Endothelial cell (in vitro differentiated cells): ENCODE data around the gene TLE3. TPM values are rescaled to one million over a fixed set of nuclear protein-coding genes. Genes with fewer than 3 reads are reported as not detected.
A peak's percentile ranks its signal among the peaks of the same experiment; 100 is the strongest.

Experiments
- DNase-seq: peaks from one replicate; pipeline ENCODE4 v3.0.0; 2021; ENCODE audit warnings: low spot score
- H3K27ac Mint-ChIP-seq: one replicate; pipeline ENCODE4 v1.8.0; 2021; ENCODE audit warnings: mixed read lengths, inconsistent platforms; ENCODE audit not compliant: unreplicated experiment
- H3K27me3 Mint-ChIP-seq: one replicate; pipeline ENCODE4 v1.8.0; 2021; ENCODE audit warnings: mild to moderate bottlenecking, moderate library complexity, mixed read lengths, inconsistent platforms; ENCODE audit not compliant: unreplicated experiment
- H3K36me3 Mint-ChIP-seq: one replicate; pipeline ENCODE4 v1.8.0; 2021; ENCODE audit warnings: mild to moderate bottlenecking, low read depth, mixed read lengths, inconsistent platforms; ENCODE audit not compliant: unreplicated experiment
- H3K4me1 Mint-ChIP-seq: one replicate; pipeline ENCODE4 v1.8.0; 2021; ENCODE audit warnings: mild to moderate bottlenecking, mixed read lengths, inconsistent platforms; ENCODE audit not compliant: unreplicated experiment
- H3K4me3 Mint-ChIP-seq: one replicate; pipeline ENCODE4 v1.8.0; 2021; ENCODE audit warnings: mild to moderate bottlenecking, mixed read lengths, inconsistent platforms; ENCODE audit not compliant: unreplicated experiment
- H3K9me3 Mint-ChIP-seq: one replicate; pipeline ENCODE4 v1.8.0; 2021; ENCODE audit warnings: mixed read lengths, inconsistent platforms; ENCODE audit not compliant: unreplicated experiment
- total RNA-seq: library from RNA; stranded (reverse); fragmentation: NEBNext Ultra II Directional; extraction: Animal tissue kit (Norgen Biotek cat#: 25700); gene quantifications from one replicate; pipeline ENCODE4 v1.2.1, GENCODE V29; 2021; ENCODE audit not compliant: unreplicated experiment
- TF ChIP-seq, protein P1 (sequence below): fragments of 200-600 bp; sonication (generic); IDR thresholded peaks from one replicate; pipeline ENCODE4 v1.5.0; 2021; ENCODE audit warnings: antibody characterized with exemption; ENCODE audit not compliant: unreplicated experiment

TLE3 gene
- total RNA-seq, 1 donor from 2014 or later, result 80.8 TPM

DNA sequence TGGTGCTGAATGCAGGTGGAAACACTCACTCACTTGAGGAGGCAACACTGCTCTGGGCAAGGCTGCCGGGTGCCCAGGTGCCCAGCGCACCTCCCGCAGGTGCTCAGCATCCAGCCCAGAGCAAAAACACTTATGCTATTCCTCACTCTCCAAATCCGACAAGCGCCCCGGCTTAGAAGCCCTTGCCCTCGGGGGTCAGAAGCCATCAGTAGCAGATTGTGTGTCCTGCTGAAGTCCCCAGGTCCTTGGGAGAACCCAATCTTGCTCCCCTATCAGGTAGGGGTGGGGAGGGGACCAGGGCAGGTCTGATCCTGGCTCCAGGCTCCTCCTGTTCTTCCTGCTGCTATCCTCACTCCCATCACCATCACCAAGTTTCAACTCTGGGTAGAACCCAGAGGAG, 46.7 kb downstream of the TLE3 start:
- Mint-ChIP-seq H3K4me3 (no peak overlapping the region), H3K27me3 (peaks cover 7% of the 10 kb centered on the region), H3K9me3 (no peaks in the 10 kb centered on the region), H3K36me3 (peaks cover 51% of the 10 kb centered on the region), H3K4me1 (peaks cover 5% of the 10 kb centered on the region), H3K27ac (no peak overlapping the region)
- TF ChIP-seq, protein P1, sequence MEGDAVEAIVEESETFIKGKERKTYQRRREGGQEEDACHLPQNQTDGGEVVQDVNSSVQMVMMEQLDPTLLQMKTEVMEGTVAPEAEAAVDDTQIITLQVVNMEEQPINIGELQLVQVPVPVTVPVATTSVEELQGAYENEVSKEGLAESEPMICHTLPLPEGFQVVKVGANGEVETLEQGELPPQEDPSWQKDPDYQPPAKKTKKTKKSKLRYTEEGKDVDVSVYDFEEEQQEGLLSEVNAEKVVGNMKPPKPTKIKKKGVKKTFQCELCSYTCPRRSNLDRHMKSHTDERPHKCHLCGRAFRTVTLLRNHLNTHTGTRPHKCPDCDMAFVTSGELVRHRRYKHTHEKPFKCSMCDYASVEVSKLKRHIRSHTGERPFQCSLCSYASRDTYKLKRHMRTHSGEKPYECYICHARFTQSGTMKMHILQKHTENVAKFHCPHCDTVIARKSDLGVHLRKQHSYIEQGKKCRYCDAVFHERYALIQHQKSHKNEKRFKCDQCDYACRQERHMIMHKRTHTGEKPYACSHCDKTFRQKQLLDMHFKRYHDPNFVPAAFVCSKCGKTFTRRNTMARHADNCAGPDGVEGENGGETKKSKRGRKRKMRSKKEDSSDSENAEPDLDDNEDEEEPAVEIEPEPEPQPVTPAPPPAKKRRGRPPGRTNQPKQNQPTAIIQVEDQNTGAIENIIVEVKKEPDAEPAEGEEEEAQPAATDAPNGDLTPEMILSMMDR, result no peak
- DNase-seq, result no peak

DNA sequence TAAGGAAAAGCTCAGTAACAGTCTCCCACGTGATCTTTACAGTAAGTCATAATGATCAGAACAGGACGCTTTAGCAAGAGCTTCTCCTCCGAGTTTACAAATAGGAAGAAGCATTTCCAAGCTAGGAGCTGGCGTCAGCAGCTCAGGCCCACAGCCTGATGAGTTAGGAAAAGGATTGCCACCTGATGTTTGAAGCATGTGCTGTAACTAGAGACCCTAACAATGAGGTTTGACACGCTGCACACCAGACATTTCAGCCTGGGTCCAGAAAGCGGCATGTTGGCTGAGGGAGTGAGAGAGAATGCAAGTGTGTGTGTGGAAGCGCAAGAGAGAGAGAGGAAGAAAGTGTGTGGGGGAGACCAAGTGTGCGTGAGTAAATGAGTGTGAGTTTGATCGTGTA, 47.3 kb downstream of the TLE3 start:
- TF ChIP-seq, protein P1, result no peak
- peaks cover 7% of the 10 kb centered on the region for H3K27me3 Mint-ChIP-seq
- no peak for DNase-seq
- H3K4me3 Mint-ChIP-seq, result peak overlapping the region; percentile 53
- peaks cover 5% of the 10 kb centered on the region for H3K4me1 Mint-ChIP-seq
- H3K9me3 Mint-ChIP-seq, result no peaks in the 10 kb centered on the region
- H3K36me3 Mint-ChIP-seq, result peaks cover 49% of the 10 kb centered on the region
- H3K27ac Mint-ChIP-seq, result no peak overlapping the region

- H3K27ac Mint-ChIP-seq, result no peak overlapping the region
- H3K27me3 Mint-ChIP-seq, result peaks cover 7% of the 10 kb centered on the region
- H3K9me3 Mint-ChIP-seq, result no peaks in the 10 kb centered on the region
- TF ChIP-seq, protein P1, result no peak
- peak overlapping the region; percentile 47 for H3K4me3 Mint-ChIP-seq
- no peak for DNase-seq
- peaks cover 44% of the 10 kb centered on the region for H3K36me3 Mint-ChIP-seq
- peaks cover 5% of the 10 kb centered on the region for H3K4me1 Mint-ChIP-seq
These were observed 47.9 kb downstream of the TLE3 start for GRCh38 chr15:70049701-70050301.

- TF ChIP-seq, protein P1, result no peak
- DNase-seq, result no peak
- Mint-ChIP-seq H3K4me1 (peaks cover 3% of the 10 kb centered on the region), H3K36me3 (peaks cover 37% of the 10 kb centered on the region), H3K27me3 (peaks cover 7% of the 10 kb centered on the region), H3K27ac (no peak overlapping the region), H3K4me3 (no peak overlapping the region), H3K9me3 (no peaks in the 10 kb centered on the region)
These were observed 48.9 kb downstream of the TLE3 start for GRCh38 chr15:70048578-70049514.

GRCh38 chr15:70048198-70048565, 49.5 kb downstream of the TLE3 start:
- H3K27me3 Mint-ChIP-seq, result peaks cover 7% of the 10 kb centered on the region
- no peak overlapping the region for H3K4me3 Mint-ChIP-seq
- H3K36me3 Mint-ChIP-seq, result peaks cover 31% of the 10 kb centered on the region
- H3K4me1 Mint-ChIP-seq, result no peaks in the 10 kb centered on the region
- TF ChIP-seq, protein P1, result no peak
- no peaks in the 10 kb centered on the region for H3K9me3 Mint-ChIP-seq
- DNase-seq, result no peak
- H3K27ac Mint-ChIP-seq, result no peak overlapping the region
